HUES64 (cell line): ENCODE results near the gene RPS3A.

Source experiments
- H3K27ac ChIP-seq: 2 replicates; pipeline ENCODE4 v1.7.0; 2013; ENCODE audit warnings: low read depth, low read length, inconsistent platforms
- H3K27me3 ChIP-seq: 2 replicates; pipeline ENCODE4 v1.6.1; 2013; ENCODE audit warnings: mild to moderate bottlenecking, low read length; ENCODE audit not compliant: insufficient read depth
- H3K36me3 ChIP-seq: 2 replicates; pipeline ENCODE4 v1.6.1; 2013; ENCODE audit warnings: mild to moderate bottlenecking, low read length; ENCODE audit not compliant: insufficient read depth
- H3K4me1 ChIP-seq: 2 replicates; pipeline ENCODE4 v1.6.1; 2013; ENCODE audit warnings: mild to moderate bottlenecking, low read length, moderate library complexity; ENCODE audit not compliant: insufficient read depth
- H3K4me3 ChIP-seq: 2 replicates; pipeline ENCODE4 v1.5.1; 2013; ENCODE audit warnings: mild to moderate bottlenecking, low read length, moderate library complexity
- H3K9ac ChIP-seq: 2 replicates; pipeline ENCODE4 v1.6.1; 2013; ENCODE audit warnings: mild to moderate bottlenecking, low read depth, low read length
- H3K9me3 ChIP-seq: 2 replicates; pipeline ENCODE4 v1.6.1; 2013; ENCODE audit warnings: low read depth, low read length; ENCODE audit not compliant: insufficient read depth
- WGBS: fragments of 150-250, 120-280 bp; methylation state at CpG from one replicate; pipeline ENCODE4 v1.1.7; 2013; ENCODE audit warnings: missing lambda C conversion rate; 5-methylcytosine and 5-hydroxymethylcytosine counted together

The RPS3A gene

GRCh38 chr4:151148261-151148660 is 48.8 kb downstream of the RPS3A start:
- Histone ChIP-seq H3K27ac (no peak overlapping the region), H3K27me3 (no peaks in the 10 kb centered on the region), H3K36me3 (peaks cover 50% of the 10 kb centered on the region), H3K4me1 (no peaks in the 10 kb centered on the region), H3K4me3 (no peak overlapping the region), H3K9me3 (no peaks in the 10 kb centered on the region), H3K9ac (no peak overlapping the region)
- 93% methylated on average over 3 of the region's 4 CpGs for WGBS

GRCh38 chr4:151150821-151151580 is 51.6 kb downstream of the RPS3A start:
- no peaks in the 10 kb centered on the region for H3K9me3 ChIP-seq
- H3K4me3 ChIP-seq: no peak overlapping the region
- no peaks in the 10 kb centered on the region for H3K27me3 ChIP-seq
- H3K9ac ChIP-seq: no peak overlapping the region
- H3K36me3 ChIP-seq: peaks cover 25% of the 10 kb centered on the region
- H3K27ac ChIP-seq: no peak overlapping the region
- no peaks in the 10 kb centered on the region for H3K4me1 ChIP-seq
- WGBS: 93% methylated on average over 9 of the region's 9 CpGs

- Histone ChIP-seq H3K9ac (no peak overlapping the region), H3K9me3 (no peaks in the 10 kb centered on the region), H3K27ac (no peak overlapping the region), H3K4me1 (no peaks in the 10 kb centered on the region), H3K36me3 (peaks cover 21% of the 10 kb centered on the region), H3K4me3 (no peak overlapping the region), H3K27me3 (no peaks in the 10 kb centered on the region)
- WGBS: 95% methylated on average over 1 of the region's 1 CpG
Measured at GRCh38 chr4:151152028-151152427, 52.6 kb downstream of the RPS3A start.

- H3K27ac ChIP-seq: no peak overlapping the region
- H3K4me1 ChIP-seq: no peaks in the 10 kb centered on the region
- H3K4me3 ChIP-seq: no peak overlapping the region
- H3K36me3 ChIP-seq: peaks cover 13% of the 10 kb centered on the region; the same call in 1 of the 2 replicates
- H3K27me3 ChIP-seq: no peaks in the 10 kb centered on the region
- 100% methylated on average over 1 of the region's 2 CpGs for WGBS
- no peak overlapping the region for H3K9ac ChIP-seq
- no peaks in the 10 kb centered on the region for H3K9me3 ChIP-seq
Measured at GRCh38 chr4:151153585-151153984, 54.2 kb downstream of the RPS3A start.
